Bronchial epithelial cell (primary cell): ENCODE data around the gene ARL17B. TPM values are rescaled to one million over a fixed set of nuclear protein-coding genes. Genes with fewer than 3 reads are reported as not detected.
"Not testable (repeated sequence)": the region's sequence is repeated elsewhere in the genome, so short reads cannot be mapped to it uniquely, and the experiment has no call there.

Experiments used
- DNase-seq: peaks from one replicate; pipeline ENCODE4 v3.0.0-alpha.2; 2010; ENCODE audit warnings: low read depth
- FAIRE-seq: peaks from 2 replicates; lab custom pipeline; 2011; peaks lifted over from hg19 to GRCh38; lab: Jason Lieb, UNC
- H3K27me3 ChIP-seq: 2 replicates; pipeline ENCODE4 v1.5.1; 2011; ENCODE audit warnings: low read length; ENCODE audit not compliant: control insufficient read depth, insufficient read depth
- H3K36me3 ChIP-seq: 2 replicates; pipeline ENCODE4 v1.5.1; 2011; ENCODE audit warnings: low read length; ENCODE audit not compliant: control insufficient read depth, insufficient read depth
- H3K4me3 ChIP-seq: 2 replicates; pipeline ENCODE4 v1.5.1; 2011; ENCODE audit warnings: mild to moderate bottlenecking, low read depth, low read length, control low read depth
- CTCF ChIP-seq: IDR thresholded peaks from 2 replicates; pipeline ENCODE4 v1.5.1; 2011; ENCODE audit warnings: mild to moderate bottlenecking, moderate library complexity, low read length, control low read depth, inconsistent platforms; ENCODE audit not compliant: insufficient read depth, severe bottlenecking
- total RNA-seq: library from RNA; depleted of rRNA; stranded (reverse); fragments of >200 nt; gene quantifications from 2 replicates; pipeline ENCODE4 v1.2.1, GENCODE V29; 2014

ARL17B gene
- total RNA-seq, 1 donor from 2014 or later, result 2.1 TPM

DNA sequence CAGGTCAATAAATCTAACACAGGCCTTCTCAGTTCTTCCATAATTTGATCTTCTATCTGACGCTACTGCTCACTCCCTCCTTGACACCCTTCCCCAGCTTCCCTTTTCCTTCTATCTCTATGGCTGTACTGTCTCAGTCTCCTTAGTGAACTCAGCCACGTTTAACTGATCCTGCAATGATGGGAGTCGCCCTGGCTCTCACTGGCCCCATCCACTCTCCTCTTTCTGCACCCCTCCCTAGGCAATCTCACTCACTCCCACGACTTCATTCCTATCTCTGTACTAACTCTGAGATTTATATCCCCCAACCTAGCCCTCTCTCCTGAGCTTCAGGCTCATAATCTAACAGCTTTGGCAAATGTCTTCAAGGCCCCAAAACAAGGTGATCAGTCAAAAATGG is 7.7 kb downstream of the ARL17B start:
- FAIRE-seq, result peak; percentile 72
- not testable (repeated sequence) for H3K4me3 ChIP-seq, DNase-seq, H3K36me3 ChIP-seq, H3K27me3 ChIP-seq

DNA sequence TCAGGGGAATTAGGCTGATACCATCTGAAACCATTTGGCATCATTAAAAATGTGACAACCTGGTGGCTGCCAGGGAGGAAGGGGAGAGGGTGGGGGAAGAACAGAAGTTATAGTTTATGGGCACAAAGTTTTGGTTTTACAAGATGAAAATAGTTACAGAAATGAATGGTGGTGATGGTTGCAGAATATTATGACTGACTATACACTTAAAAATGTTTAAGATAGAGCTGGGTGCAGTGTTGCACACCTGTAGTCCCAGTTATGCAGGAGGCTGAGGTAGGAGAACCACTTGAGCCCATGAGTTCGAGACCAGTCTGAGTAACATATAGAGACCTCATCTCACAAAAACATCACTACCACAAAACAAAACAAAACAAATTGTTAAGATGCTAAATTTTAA is 12.5 kb downstream of the ARL17B start:
- not testable (repeated sequence) for H3K4me3 ChIP-seq, FAIRE-seq

GRCh38 chr17:46348345-46348744 is 13.2 kb downstream of the ARL17B start:
- H3K36me3 ChIP-seq, H3K4me3 ChIP-seq, FAIRE-seq, H3K27me3 ChIP-seq, DNase-seq: not testable (repeated sequence)

More for the DNA sequence above, 12.5 kb downstream of the ARL17B start:
- not testable (repeated sequence) for H3K27me3 ChIP-seq, H3K36me3 ChIP-seq, DNase-seq

DNA sequence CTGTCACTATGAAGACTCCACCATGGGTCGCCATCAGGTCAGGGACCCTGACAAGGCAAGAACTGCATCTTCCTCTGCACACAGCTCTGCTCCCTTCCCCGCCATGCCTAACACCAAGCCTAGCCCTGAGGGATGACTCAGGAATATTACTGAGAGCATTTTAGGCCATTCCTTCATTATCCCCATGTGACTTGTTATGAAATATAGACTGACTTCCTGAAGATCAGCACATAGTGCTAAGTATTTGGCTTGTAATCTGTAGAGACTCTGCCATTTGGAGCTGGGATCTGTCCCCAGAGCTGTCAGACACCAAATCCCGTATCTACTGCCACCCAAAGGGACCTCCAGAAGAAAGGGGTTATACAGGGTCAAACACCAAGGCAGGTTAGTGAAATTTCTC is 19.4 kb downstream of the ARL17B start:
- H3K36me3 ChIP-seq, H3K4me3 ChIP-seq, FAIRE-seq, DNase-seq, H3K27me3 ChIP-seq: not testable (repeated sequence)

- not testable (repeated sequence) for H3K4me3 ChIP-seq, FAIRE-seq, H3K27me3 ChIP-seq, DNase-seq, H3K36me3 ChIP-seq
Measured at GRCh38 chr17:46341220-46341619, 20.3 kb downstream of the ARL17B start.

- FAIRE-seq, DNase-seq: not testable (repeated sequence)
Measured at GRCh38 chr17:46294831-46295230, 66.7 kb downstream of the ARL17B start, which contains the start of gene LRRC37A. Gene LRRC37A (plus strand): TSS chr17:46295131. CDS start chr17:46295134, 3 bp downstream.

DNA sequence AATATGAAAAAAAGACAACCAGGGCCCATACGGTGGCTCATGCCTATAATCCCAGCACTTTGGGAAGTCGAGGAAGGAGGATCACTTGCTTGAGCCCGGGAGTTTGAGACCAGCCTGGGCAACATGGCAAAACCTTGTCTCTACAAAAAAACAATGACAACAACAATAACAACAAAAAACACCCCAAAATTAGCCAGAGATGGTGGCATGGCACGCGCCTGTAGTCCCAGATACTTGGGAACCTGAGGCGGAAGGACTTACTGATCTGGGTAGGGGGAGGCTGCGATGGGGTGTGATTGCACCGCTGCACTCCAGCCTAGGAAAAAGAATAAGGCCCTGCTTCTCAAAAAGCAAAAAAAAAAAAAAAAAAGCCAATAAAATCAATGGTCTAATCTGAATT is 69.9 kb downstream of the ARL17B start:
- not testable (repeated sequence) for H3K4me3 ChIP-seq, FAIRE-seq, DNase-seq, H3K27me3 ChIP-seq, H3K36me3 ChIP-seq

More at GRCh38 chr17:46294831-46295230, 66.7 kb downstream of the ARL17B start, which contains the start of gene LRRC37A:
- H3K27me3 ChIP-seq, H3K4me3 ChIP-seq, H3K36me3 ChIP-seq: not testable (repeated sequence)

DNA sequence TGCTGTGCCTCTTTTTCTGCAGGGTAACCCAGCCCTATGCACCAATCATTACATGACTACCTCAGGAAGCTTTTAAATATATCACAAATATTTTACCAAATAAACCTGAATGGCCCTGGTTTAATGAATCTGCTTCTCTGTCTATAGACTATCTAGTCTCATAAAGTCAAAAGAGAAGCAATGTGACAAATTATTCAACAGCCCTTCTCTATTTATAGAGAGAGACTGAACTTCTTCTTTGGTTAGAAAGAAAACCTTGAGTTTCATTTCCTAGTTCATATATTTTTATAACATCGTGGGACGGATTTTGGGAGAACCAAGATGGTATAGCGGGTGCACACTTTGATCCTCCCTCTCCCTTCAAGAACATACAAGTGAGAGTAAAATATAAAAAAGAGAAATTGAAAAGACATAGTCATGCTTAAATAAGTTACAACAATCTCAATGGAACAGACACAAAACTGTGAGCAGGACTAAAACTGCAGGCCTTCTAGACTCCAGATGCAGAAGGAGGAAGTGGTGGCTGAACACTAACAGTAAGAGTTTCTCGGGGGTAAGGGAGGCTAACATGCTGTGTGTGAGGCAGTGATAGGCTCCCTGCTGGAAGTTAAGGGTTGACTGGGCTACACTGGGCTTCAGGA is 70.5 kb downstream of the ARL17B start:
- not testable (repeated sequence) for H3K27me3 ChIP-seq, H3K4me3 ChIP-seq, DNase-seq, FAIRE-seq, H3K36me3 ChIP-seq

- not testable (repeated sequence) for H3K4me3 ChIP-seq, H3K36me3 ChIP-seq, H3K27me3 ChIP-seq, FAIRE-seq, DNase-seq
Measured at GRCh38 chr17:46287587-46287986, 74.0 kb downstream of the ARL17B start.

DNA sequence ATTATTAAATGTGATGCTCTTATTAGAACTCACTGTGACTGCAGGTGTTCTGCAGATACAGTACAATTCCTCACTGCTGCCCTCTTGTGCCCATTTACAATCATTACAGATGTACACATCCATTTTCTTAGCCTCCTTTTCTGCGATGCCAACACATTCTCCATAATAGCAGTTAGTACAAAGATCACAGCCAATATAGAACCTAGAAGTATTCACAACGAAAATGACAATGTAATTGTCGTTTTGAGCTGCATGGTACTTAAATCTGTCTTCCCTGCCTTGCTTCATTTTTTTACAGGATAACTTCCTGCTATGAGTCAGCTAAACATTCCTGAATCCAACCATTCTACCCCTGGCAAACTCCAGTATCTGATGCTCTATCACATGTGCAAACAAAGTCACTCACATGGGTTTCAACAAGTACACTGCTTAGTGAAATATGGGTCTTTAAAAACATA is 74.8 kb downstream of the ARL17B start:
- H3K4me3 ChIP-seq, FAIRE-seq, H3K27me3 ChIP-seq, H3K36me3 ChIP-seq: not testable (repeated sequence)
- DNase-seq, result peak; percentile 68
- peak; percentile 50 for TF ChIP-seq CTCF

- FAIRE-seq, H3K27me3 ChIP-seq, H3K4me3 ChIP-seq, H3K36me3 ChIP-seq: not testable (repeated sequence)
- DNase-seq, result peak; percentile 53
Measured at GRCh38 chr17:46285500-46285899, 76.1 kb downstream of the ARL17B start.

GRCh38 chr17:46284467-46284866 is 77.1 kb downstream of the ARL17B start:
- not testable (repeated sequence) for FAIRE-seq, H3K4me3 ChIP-seq, H3K27me3 ChIP-seq, H3K36me3 ChIP-seq
- DNase-seq, result peak; percentile 81

- not testable (repeated sequence) for DNase-seq, H3K27me3 ChIP-seq, FAIRE-seq, H3K36me3 ChIP-seq, H3K4me3 ChIP-seq
Measured at GRCh38 chr17:46282635-46283034, 78.9 kb downstream of the ARL17B start.

DNA sequence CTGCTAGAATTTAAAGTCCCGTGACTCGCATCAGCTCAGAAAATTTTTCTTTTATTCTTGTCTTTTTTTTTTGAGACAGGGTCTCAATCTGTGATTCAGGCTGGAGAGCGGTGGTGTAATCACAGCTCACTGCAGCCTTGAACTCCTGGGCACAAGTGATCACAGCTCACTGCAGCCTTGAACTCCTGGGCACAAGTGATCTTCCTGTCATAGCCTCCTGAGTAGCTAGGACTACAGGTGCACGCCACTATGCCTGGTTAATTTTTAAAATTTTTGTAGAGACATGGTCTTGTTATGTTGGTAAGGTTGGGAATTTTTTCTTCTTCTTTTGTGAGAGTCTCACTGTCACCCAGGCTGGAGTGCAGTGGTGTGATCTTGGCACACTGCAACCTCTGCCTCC is 80.2 kb downstream of the ARL17B start:
- not testable (repeated sequence) for H3K36me3 ChIP-seq, FAIRE-seq, H3K4me3 ChIP-seq, DNase-seq, H3K27me3 ChIP-seq
